Measurements from ENCODE around the gene NKX2-8.

NKX2-8 gene

DNA sequence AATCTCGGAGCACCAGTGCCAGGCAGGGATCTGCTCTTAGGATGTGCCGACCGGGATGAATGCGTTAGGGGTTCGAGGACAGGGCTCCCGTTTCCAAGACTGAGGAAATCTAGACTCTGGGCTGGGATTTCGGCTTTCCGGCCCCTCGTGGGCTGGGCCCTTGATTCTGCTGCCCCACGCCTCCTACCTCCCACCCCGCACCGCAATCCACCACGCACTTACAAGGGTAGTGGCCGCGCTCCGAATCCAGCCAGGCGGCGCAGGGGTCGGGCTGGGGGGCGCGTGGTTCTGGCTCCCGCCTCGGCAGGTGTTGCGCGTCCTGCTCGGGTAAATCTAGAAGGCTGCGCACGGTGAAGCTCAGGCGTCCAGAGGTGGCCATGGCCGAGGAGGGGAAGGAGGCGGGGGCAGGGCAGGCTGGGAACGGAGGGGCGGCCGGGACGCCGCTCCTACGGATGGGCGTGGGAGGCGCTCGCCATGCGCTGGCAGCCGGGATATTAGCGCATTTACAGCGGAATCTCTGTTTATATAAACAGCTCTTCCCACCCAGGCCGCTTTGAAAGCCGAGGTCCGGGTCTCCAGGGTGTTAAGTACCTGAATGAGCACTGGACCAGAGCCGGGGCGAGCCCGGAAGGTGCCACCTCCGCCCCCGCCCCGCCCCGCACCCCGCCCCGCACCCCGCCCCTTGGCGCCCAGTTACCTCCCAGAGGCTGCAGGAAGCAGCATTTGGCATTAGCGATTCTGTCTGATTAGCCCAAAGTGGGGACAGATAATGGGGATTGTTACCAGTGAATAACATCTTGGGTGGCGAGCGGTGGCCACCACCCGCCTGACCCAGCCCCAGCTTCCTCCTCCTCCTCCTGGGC, at the start of gene NKX2-8:
Gene NKX2-8 (minus strand): TSS at position 604 of the 863 bp plus-strand sequence. CDS start 225 bp downstream, at position 379.
- DNase-seq: no peak

DNA sequence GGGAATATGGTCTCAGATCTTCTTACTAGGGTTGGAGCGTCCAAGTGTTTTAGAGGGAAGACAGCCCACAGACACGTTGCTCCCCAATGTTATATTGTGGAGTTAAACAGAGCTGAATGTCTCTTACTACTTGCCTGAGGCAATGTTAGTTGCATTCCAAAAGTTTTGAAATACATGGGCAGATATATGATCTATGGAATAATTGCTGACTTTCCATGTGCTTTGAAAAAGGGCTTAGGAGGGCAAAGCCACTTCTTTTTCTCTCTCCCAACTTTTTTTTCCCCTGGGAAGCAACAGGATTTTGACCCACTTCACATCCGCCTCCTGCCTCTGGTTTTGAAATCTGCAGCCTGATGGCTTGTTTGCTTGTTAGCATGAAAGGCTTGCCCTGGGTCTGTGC, 45.6 kb upstream of the NKX2-8 start:
- DNase-seq: no peak

DNA sequence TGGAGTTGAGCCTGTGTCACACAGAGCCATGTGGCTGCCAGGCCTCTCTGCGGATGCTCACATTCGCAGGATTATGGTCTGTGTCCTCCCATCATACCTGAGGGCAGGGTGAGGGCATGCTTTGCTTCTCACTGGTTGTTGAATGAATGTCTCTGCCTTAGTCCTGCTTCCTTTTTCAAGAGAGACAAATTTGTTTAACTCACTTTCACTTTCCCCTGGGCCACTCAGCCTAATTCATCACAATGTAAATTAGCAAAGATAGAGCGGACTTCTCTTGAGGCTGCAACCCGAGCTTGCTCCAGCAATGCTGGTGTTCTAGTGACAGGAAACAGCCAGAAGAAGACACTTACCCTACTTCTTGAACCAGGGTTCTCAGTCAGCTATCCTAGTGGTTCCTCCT, 43.7 kb upstream of the NKX2-8 start:
- no peak for DNase-seq

DNA sequence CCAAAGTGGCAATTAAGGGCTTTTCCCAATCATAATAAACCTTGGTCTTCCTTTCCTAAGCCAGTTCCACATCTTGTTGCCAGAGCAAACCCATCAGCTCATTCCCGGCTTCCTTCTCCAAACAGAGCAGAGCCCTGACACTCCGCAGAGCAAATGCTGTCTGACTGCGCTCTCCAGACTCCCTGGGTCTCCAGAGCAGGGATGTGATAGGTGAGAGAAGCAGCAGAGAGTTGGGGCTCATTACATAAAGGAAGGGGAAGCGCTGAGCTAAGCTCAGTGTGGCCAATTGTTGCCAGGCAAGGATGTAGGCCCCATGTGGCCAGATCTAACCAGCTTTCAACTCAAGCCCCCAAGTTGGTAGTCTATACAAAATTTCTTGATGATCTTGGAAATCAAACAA, 43.0 kb upstream of the NKX2-8 start:
- DNase-seq: no peak

DNA sequence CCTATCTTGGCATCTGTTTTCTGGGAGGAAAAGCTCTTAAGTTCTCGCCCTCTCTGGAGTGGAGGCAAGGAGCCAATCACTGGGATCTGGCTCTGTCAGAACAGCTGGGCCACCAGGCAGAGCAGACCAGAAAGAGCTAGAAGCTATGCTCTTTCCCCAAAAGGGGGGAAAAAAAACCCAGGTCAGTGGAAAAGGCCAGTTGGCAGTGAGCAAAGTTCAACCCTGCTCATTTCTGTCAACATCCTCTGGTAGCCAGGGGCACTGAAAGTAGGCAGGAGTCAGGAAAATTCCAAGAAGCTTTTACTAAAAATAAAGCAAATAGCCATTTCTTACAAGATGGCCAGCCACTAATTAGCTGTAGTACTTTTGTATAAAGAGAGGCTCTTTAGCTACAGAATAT, 42.6 kb upstream of the NKX2-8 start:
- no peak for DNase-seq

DNA sequence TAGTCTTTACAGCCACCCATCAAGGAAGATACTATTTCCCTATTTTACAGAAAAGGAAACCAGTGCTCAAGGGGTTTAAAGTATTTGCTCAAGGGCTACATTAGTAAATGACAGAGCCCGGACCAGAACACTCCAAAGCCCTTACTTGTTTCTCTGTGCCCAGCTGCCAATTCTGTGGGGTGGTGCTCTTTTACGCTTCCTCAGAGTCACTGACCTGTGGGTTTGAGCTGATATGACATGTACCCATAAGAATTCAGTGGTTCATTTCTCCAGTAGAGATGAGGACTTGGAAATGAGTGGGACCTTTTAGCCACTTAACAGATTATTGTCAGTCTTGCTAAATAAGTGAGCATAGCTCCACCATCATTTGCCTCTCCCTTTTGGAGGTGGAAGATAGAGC, 37.4 kb upstream of the NKX2-8 start:
- no peak for DNase-seq

DNA sequence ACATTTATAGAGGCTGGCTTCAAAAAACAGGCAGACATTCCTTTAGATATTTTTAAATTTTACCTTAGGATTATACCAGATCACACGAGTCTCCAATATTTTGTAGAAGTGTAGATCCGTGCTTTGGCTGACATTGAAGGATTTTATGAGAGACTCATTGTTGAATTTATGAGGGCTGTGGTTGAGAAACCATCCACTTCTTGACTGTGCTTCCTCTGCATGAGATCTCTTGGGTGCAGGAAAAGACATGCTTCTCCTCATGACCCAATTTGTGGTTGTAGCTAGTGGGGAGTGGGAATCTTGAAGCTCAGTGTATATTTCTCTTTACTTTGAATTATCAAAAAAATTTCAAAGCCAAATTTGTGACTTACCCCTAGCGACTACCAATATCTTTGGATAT, 36.7 kb upstream of the NKX2-8 start:
- no peak for DNase-seq

DNA sequence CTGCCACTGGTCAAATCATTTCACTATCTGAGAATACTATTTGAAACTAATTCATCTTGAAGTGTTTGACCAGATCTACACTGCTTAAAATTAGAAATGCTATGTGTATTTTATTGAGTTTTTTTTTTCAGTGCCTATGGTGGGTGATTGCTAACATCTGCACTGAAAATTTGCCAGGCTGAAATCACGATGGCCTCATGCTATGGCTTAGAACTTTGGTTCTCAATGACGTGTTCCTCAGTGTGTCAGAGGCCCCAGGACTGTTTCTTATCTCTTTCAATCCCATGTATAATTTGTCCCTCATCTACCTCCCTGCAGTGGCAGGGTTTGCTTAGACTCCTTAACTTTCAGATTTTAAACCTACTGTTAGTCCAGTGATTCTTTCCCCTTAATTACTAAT, 36.2 kb upstream of the NKX2-8 start:
- no peak for DNase-seq

DNA sequence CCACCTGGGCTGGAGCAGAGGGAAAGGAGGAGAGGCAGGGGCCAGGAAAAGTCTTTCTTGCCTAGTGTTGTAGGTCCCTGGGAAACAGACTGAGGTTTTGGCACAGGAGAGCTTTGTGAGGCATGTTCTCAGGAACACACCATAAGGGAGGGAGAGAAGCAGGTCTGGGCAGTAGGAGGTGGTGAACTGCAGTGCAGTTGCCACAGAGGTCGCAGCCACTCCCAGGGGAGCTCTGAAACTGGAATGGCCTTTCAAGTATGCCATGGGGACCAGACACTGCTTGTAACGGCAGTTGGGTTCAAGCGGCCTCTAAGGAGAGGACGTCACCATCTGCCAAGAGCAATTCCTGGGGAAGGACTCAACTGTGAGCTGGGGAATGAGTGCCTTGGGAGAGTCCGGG, 35.4 kb upstream of the NKX2-8 start:
- DNase-seq: no peak

DNA sequence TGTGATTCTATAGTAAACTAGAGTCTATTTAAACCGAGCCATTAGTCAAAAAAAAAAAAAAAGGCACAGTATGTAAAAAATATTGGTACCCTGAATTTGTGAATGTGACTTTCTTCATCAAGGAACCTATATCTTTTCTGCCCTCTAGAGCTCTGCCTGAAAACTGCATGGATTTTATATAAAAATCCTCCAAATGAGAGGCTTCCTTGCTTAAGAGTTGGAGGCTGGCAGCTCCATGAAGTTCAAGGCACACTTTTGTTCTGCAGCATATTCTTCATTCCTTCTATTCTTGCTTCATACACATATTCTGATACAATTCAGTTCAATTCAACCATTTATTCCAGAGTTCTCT, 23.1 kb upstream of the NKX2-8 start:
- DNase-seq: no peak

DNA sequence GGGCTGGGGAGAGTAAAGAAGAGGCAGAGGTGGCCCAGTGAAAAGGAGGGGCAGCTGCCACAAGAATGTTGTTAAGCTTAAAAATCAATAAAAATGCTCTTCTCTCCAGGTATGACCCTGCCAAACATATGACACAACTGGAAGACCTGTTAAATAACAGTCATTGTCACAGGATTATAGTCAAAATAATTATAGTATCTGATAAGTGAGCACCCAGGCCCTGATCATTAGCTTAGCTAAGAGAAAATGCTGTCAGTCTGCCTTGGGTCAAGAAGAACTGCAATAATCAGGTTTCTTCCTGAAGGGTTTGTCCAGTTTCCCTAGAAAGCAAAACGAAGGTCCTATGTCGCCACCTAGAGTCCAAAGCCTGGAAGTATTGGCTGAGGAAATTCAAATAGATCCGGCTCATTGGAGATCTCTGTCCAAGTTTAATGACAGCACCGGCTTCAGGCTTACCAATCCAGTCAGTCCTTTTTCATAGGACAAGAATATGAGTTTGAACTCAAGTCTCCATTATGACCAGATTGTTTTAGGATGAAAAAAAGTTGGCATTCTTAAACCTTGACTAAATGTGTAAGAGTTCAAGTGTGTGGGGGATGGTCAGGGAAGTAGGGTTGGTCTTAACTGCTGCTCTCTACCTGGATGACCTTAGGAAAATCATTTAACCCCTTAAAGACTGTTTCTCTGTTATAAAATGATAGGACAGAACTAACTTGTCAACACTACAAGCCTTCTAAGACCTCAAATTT, 22.5 kb upstream of the NKX2-8 start:
- peak; percentile 43 for DNase-seq

DNA sequence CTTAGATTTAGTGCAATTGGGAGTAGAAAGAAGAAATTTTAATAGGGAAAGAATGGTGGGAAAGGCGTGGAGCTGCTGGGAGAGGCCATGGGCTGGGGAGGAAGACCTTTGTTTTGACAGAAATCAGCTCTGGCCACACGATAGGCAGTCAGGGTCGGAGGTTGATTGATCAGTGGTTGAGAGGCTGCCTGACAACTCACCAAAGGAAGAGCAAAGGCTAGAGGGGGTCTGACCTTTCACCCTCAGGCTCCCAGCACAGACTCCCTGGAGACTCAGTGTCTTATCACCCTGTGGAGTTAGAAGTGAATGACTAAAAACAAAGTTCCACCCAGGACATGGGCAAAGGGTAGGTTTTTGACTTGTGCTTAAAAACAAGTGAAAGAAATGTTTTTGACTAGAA, 18.0 kb upstream of the NKX2-8 start:
- no peak for DNase-seq

DNA sequence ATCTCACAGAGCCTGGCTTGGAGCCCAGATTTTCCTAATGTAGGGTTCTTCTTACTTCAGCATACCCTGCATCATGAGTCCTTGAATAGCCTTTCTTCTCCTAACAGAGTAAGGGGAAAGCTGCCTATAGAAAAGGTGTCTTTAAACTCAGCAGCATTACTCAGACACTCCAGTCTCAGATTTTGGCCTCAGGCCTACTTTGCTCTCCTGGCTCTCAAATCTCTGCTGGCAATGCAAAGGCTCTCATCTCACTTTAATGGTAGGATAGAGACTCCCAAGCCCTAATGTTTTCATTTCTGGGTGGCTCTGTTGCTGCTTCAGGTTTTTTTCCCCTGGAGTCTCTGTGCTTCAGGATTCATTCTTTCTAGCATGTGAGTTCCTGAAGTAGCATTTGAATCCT, 9.1 kb upstream of the NKX2-8 start:
- no peak for DNase-seq

DNA sequence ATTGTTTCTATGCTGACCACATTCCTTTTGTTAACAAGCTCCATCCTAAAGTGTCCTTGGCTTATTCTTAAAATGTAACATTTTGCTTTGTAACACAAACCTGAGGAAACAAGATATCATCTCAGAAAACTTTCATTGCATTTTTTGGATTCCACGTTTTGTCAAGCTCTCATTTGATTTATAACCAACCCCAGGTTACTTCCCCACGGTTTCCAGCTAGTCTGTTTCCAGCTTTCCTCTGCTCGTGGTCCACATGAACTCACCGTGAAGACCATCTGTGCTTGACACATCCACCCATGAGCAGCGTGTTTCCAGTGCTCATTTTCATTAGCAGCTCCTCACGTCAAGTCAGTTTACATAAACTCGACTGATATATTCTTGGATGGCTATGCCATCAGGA, 6.4 kb upstream of the NKX2-8 start:
- no peak for DNase-seq

DNA sequence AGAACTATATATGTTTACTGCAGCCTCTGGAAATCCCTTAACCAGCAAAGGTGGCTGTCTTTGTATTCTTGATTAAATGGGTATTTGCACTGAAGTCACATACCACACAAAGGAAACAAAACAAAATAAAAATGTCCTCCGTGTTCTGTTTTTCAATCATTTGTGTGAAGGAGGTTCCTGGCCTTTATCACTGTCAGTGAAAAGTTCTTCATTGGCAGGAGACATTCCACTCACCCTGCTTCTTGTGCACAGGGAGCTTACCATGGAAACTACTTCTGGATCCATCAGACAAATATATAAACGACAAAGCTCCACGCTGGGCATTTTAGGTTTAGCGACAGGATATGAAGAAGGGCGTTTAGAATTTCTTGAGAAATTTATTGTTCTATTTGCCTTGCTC, 5.7 kb upstream of the NKX2-8 start:
- DNase-seq: no peak

DNA sequence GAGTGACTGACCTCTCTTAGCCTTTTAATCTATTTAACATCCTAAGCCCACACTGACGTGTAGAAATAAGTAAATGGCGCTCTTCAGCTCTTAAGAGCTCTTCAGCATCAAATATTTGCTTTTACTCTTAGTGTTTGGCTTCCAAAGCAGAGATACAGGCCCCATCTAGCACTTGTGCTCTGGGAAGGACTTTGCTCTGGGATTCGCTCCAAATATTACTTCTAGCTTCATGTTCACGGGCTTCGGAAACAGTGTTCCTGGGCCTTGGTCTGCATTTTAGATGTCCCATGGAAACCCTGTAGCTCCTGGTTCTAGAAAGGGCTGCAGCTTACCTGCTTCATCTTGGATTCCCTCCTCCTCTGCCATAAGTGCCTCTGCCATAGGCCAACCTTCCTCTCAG, 2.7 kb upstream of the NKX2-8 start:
- no peak for DNase-seq

DNA sequence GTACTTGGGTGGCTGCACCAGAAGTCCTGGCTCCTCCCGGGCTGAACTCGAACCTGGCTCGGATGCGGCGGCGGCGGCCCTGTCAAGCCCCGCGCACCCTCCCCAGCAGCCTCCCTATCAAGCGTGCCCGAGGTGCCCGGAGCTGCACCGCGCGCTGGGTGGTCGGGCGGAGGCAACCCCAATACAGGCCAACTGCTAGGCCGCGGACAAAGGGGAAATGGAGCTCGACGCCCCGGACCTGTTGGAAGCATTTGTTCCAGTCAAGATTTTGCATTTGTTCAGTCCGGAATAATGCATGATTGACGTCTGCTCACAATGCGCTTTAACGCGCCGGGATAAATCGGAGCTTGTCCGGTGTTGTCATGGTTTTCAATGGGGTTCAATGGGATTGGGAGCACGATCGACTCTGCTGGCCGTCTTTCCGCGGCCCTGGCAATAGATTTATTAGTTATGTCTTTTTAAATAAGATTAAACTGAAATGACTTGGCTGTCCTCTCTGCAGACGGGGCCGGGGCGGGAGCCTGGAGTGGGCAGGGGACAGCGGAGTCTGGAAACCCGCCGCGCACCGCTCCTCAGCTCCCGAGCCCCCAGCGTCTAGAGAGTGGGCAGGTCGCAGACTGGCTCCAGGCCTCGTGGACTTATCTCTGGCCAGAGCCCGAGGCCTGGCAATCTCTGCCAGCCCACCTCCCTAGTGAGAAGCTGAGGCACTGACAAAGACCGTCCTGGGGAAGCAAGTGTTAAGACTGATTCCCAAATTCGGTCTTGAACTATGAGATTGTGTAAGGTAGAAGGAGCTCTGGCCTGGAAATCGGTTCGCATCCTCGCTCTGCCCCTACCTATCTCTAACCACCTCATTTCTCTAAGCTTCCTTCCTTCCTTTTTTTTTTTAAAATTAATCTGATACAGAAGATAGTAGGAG, 1.7 kb upstream of the NKX2-8 start:
- no peak for DNase-seq

DNA sequence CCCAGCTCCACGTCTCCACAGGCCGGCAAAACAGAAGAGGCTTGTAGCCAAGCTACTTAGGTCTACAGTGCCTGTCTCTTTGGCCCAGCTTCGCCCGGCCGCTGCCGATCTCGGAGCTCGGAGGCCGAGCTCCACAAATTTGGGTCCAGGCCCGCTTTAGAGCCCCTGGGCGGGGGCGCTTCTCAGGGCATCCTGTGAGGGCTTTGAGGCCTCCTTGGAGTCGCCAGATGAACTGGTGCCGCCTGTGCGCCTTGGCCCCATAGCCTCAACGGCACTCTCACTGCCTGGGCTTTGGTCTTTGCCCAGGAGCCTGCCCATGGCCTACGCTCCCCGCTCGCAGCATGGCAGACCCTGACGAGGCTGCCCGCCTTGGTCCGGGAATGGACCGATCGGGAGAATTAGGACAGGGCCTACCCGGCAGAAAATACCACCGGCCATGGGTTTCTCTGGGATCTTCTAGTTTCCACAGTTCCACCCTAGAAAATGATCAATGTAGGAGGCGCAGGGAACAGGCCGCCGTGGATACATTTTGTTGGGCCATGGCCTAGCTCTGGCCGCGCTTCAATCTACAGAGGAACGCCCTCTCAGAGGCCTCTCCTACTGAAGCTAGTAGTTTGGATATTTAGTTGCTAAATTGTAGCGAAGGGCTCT, 953 bp upstream of the NKX2-8 start:
- no peak for DNase-seq

DNA sequence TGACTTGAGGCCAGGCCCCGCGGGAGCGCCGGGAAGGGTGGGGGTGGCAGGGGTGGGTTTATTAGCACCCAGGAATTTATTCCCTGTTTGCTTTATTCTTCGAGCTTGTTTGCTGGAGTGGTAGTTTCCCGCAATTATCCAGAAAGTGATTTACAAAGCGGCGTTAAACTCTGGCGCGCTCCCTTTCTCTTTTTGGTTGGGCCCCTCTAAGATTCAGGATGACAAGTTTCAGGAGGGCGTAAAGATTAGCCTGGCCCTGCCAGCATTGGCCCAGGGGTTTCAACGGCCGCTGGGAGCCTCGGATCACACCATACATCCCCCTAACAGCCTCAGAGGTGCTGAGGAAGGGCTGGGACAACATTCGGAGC, 444 bp upstream of the NKX2-8 start:
- DNase-seq: no peak

DNA sequence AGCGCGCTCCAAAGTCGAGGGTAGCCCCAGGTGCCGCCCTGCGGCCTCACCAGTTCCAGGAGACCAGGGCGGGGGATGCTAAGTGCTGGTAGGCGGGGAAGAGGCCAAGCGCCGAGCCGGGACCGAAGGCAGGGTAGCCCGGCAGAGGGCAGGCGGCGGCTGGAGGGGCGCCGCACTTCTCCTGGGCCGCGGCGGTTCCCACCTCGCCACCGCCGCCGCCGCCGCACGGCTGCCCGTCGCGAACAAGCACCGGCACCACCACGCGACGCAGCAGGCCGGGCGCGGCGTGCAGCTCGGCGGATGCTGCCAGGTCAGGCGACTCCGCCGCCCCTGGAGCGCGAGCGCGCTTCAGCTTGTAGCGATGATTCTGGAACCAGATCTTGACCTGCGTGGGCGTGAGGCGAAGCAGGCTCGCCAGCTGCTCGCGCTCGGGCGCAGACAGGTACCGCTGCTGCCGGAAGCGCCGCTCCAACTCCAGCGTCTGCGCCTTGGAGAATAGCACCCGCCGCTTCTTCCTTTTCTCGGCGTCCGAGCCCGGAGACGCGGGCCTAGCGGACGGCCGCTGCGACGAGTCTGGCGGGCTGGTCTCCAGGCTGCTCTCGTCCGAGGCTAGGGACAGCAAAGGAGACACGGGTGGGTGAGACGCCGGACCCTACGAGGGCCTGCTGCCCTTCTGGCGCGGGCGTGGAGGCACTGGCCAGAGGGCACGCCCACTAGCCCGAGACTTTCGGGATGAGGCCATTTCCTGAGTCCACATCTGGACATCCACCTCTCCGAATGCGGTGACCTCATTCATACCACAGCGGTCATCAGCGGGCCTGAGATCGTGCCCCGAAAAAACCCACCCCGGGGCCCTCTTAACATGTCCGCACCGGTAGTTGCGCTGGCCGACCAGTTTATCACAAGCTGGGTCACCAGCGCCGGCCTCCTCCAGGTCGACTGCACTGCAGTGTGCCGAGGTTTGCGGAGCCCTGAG, 1.3 kb downstream of the NKX2-8 start:
- no peak for DNase-seq

DNA sequence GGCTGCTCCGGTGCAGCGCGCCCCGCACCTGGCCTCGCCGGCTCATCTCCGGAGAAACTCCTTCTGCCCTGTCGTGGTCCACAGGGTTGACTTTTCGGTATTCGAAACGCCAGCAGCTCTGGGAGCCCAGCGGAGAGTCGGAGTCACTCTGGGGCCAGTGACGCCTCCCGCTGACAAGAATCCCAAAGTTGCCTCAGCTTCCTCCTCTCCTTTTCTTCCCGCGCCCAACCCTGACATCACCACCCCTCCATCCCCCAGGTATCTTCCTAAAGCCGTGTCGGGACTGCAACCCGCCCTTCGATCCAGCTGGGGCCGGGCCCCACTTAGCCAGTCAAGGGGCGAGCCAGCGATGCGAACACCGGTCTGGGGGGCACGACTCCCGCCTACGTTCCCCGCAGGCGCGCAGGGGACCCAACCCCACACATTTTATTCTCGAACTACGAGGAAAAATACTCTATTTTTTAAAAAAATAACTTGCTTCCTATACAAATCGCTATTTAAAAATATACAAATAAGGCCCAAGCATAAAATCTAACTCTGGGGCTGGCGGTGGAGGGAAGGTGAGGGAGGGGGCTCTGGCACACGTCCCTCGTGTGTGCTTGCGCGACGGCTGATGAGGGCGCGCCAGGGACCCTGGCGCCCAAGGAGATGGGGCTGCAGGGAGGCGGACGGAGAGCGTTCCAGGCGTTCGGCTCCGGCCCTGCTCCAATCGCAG, 2.1 kb downstream of the NKX2-8 start:
- no peak for DNase-seq
